Occipital lobe (tissue), 2 donors: ENCODE results near the gene PSTPIP1. TPM values are rescaled to one million over a fixed set of nuclear protein-coding genes. Genes with fewer than 3 reads are reported as not detected.

Experiments
- DNase-seq: peaks from one replicate; lab custom pipeline; 2025; lab: John Stamatoyannopoulos, UW
- total RNA-seq: library from RNA; depleted of rRNA; stranded (reverse); fragments of >200 nt; gene quantifications from one replicate; pipeline ENCODE4 v1.2.3, GENCODE V29; 2014

Gene PSTPIP1
- total RNA-seq, 1 donor from 2014 or later, result 0.62 TPM

DNA sequence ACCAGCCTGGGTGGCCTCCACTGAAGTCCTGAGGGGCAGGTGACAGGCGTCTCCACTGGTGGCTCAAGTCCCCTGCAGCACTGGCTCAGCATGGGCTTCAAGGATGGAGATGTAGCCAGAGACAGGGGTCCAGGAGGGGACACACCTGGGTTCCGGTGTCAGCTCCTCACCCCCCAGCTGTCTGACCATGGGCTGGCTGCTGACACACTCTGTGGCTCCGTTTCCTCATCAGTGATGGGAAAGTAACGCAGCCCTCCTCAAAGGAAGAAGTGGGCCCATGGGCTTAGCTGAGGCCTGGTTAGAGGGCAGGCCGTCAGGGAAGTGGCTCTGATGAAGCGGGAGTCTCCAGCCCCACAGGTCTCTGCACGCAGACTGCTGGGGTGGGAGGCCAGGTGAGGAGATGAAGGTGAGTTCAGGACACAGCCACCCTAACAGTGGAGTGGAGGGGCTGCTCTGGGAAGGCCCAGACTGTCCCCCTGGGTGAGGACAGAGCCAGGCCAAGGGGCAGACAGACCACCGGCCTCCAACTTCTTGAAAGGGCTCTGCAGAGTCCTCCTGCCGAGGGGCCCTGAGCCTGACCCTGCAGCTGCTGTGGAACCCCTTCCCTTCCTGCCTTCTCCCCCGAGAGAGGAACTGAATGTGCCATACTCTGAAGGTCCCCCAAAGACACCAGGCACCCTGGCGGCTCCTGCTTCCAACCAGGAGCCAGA is 24.0 kb downstream of the PSTPIP1 start:
- DNase-seq, result no peak

DNA sequence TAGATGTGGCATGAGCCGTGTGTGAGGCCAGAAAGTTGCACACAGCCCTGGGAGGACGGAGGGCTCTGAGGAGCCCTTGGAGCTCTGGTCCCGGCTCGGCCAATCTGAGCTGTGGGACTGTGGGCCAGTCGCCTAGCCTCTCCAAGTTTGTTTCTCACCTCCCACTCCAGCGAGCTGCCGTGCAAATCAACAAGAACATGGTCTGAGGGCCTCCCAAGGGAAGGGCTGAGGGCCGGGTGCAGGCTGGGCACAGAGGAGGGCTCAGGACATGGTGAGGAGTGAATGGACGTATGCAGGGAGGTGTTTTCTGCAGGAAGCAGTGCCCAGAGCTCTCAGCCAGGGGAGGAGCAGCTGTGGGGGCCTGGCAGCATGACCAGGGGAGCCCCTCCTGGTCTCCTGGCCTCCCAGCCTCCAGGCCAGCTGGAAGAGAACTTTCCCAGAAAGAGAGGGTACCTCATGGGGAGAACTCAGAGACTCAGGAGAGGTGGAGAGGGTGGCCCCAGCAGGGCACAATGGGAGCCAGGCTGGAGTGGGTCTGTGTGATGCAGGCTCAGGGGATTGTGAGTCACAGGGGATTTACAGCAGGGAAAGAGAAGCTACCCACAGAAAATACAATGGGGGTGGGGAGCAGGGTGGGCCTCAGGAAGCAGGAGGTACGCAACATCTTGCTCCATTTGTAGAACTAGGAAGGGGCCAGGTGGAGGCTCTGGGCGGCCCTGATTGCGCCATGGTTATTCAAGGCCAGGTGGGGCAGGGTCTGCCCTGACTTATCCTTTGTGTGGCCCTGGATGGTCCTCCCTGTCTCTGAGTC is 24.8 kb downstream of the PSTPIP1 start:
- DNase-seq, result no peak

- DNase-seq, result no peak
Observed at GRCh38 chr15:77020348-77021087, 25.6 kb downstream of the PSTPIP1 start.

DNA sequence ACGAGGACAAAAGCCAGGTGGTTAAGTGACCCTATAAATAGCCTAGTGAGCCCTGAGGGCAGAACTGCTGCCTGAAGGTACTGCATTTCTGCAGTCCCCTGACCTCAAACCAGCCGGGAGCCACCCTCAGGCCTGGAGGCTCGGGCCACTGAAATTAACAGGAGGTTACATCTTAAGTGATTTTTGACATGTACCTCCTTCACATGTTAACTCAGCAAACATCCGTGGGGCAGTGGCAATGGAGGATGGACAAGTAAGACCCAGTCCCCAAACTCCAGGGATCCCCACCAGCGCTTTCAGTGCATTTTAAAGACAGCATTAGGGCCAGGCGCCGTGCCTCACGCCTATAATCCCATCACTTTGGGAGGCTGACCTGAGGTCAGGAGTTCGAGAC is 26.2 kb downstream of the PSTPIP1 start:
- DNase-seq, result no peak

DNA sequence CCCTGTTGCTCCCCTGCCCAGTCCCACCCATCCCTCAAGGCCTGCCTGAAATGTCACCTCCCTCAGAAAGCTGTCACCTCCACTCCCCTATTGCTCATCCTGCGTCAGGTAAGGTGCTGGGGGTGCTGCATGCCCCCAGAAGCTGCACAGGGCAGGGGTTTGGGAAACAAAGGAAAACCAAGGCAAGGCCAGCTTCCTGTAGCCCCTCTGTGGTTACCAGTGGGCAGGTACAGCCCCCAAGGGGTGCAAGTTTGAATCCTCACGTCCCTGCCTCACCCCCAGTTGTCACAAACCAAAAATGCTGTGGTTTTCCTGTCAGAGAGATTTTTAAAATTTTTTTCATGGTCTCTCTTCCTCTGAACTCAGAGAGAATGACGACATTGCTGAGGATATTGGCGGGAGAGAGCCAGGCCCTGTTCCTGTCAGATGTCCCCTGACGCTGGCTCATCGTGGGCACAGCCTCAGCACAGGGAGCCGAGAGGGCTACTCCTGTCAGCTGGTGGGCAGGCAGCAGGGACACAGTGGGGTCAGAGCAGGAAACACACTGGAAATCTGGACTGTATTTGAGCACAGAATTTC is 27.0 kb downstream of the PSTPIP1 start:
- no peak for DNase-seq

DNA sequence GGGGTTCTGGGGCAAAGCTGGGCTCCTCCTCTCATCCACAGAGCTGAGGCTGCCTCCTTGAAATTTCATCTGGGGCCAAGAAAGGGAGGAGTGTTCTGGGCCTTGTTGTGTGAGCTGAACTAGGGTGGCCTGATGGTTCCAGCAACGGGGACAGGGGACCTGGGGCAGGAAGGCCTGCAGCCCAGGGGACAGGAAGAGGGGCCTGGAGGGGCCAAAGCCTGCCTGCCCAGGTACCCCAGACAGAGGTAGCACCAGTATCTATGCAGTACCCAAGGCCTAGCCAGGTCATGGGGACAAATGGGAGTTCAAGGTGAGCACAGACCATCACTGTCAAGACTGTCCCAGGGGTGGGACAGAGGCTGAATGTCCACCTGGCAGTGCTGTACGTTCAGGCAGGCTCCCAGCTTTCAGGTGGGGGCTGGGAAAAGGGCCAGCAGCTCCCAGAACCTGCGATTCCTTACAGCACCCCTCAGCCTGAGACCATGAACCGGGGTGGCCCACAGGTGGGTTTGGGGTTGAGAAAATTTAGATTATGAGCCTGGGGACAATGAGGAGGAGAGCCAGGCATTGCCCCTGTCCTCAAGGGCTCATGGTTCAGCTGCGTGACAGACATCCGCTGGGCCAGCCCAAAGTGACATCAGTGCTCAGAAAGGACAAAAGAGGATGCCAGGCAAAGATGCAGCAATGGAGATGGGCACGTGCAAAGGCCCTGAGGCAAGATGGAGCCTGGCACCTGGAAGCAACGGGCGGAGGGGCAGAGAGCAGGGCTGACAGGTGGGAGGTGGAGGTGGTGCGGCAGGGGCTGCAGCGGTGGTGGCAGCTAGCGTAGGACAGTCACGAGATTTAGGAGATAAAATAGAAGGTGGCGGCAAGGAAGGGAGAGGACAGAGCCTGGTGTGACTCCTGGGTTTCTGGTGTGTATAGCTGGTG is 28.0 kb downstream of the PSTPIP1 start:
- DNase-seq, result no peak

- DNase-seq, result no peak
Observed at GRCh38 chr15:77023576-77024272, 28.8 kb downstream of the PSTPIP1 start.

DNA sequence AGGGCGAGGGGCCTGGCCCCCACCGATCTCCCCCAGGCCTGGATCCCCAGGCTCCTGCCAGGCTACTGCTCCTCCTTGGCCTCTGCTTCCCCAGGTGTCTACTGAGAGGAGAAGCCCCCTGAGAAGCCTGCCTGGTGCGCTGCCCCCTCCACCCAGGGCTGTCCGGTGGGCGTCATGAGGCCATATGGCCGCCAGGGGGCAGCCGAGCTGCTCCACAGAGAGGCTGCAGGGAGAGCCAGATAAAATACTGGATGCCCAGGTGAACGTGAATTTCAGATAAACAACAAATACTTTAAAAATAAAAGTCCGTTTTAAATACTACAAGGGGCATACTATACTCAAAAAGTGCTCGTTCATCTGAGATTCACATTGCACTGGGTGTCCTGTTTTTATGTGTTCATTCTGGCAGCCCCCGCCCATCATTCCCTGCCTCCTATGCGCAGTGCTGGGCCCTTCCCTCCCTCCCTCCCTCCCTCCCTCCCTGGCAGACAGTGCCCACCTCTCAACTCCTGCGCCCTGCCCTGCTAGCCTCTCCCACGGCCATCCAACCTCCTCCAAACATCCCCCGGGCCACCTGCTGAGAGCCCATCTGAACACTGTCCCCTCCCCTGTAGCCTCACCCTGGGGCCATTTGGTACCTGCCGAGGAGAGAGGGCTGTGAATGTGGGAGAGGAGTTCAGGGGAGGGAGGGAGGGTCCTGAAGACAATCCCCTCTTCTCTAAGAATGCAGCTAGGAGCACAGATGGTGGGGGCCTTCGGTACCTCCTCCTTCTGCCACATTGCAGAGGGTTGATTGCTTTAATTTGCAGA is 29.6 kb downstream of the PSTPIP1 start:
- peak; percentile 18 for DNase-seq

DNA sequence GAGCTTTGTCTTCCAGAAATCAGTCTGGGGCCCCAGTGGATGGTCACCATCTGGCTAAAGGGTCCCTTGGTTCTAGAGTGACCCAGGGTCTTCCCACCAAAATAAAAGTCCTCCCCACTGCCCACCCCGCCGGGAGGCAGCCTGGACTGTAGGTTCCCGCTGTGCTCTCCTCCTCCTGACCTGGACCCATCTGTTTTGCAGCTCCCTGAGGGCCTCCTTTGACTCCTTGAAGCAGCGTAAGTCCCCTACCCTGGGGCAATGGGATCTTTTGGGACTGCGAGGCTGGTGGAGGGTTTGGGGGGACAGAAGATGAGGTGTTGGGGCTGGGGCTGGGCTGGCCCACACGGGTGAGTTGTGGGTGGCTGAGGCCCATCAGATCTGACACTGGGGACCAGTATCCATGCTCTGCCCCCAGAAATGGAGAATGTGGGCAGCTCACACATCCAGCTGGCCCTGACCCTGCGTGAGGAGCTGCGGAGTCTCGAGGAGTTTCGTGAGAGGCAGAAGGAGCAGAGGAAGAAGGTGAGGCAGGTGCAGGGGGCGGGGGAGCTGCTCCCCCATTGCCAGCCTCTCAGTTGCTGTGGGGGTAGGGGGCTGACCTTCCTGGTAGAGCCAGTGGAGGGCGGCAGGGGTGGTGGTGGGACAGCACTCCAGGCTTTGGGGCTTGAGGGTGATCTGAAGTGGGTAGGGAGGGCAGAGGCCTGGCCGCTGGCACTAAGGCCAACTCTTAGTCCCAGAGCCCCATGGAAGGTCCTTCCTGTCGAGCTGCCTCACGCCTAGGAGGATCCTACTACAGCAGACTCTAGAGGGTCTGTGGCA is 30.4 kb downstream of the PSTPIP1 start:
- DNase-seq, result no peak

DNA sequence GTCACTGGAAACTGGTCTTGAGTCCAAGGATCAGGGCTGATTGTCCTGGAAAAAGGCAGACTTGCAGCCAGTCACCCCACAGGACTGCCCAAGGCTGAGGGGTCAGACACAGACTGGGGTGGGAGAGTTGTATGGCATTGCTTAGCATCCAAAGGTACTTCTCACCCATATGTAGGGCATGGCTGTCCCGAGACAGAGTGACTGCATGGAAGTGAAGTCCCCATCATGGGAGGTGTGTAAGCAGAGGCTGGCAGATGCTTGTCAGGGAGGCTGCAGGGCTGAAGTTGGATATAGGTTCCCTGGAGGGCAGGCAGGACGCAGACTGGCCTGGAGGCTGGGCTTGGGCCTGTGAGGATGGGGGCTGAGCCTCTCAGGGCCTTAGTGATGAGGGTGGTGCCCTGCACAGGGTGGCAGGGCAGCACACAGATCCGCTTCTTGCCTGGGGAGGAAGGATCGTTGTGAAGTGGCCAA is 31.1 kb downstream of the PSTPIP1 start:
- DNase-seq, result no peak

GRCh38 chr15:77026501-77027110 is 31.7 kb downstream of the PSTPIP1 start:
- DNase-seq, result no peak

DNA sequence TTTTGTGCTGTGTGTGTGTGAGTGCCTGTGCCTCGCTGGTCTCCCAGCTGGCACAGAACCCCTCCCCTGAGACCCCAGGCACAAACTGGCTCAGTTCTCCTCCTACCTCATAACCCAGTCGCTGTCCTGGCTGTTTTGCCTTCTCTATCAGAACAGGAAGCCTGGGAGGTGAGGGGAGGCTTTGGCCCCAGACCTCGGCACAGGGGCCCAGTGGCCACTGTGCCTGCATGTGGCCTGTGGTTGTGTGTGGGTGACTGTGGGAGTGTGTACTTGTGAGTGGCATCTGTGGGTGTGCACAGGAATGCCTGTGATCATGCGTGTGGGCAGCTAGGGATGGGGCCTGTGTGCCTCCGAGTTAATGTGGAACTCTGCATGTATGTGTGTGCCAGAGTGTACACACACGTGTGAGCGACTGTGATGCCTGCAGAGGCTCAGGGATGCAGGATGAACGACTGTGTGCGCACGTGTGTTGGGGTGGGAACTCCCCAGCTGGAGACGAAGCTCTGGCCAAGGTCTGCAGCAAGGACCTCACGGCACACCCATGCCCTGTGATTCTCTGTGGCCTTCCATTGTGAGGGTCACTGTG is 32.3 kb downstream of the PSTPIP1 start:
- DNase-seq, result no peak

GRCh38 chr15:77027697-77028450 is 32.9 kb downstream of the PSTPIP1 start:
- DNase-seq, result no peak

DNA sequence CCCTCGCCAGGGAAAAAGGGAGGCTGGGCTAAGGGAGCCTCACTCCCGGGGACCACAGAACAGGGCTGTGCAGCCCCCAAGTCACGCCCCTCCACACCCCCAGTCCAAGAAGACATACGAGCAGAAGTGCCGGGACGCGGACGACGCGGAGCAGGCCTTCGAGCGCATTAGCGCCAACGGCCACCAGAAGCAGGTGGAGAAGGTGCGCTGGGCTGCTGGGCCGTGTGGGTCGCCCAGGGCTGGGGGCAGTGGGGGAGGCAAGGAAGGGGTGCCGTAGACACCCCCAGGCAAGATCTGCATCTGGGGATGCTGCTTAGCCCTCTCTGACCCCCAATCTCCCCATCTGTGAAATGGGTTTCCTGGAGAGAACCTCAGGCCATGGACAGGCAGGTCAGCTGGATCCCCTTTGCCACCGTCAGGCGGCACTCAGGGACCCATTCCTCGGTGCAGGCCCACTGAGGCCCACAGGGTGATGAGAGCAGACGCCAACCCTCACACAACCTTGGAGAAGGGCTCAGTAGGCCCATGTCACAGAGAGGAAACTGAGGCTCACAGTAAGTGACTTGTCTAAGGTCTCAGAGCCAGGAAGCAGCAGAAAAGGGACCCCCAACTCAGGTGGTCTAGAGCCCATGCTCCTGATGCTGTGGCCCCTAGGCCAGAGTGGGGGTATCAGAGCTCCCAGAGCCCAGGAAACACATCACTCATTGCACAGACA is 33.7 kb downstream of the PSTPIP1 start:
- no peak for DNase-seq

- no peak for DNase-seq
Observed at GRCh38 chr15:77029166-77030047, 34.5 kb downstream of the PSTPIP1 start.
